Memory B cell (primary cell): ENCODE measurements around the gene SAP30L.
A peak's percentile ranks its signal among the peaks of the same experiment; 100 is the strongest.

ENCODE experiments used
- ATAC-seq: fragments of 150-1000 bp; cut with Tn5 transposase; 2 replicates; pipeline ENCODE4 v1.10.0; 2021; ENCODE audit warnings: low read depth, mild to moderate bottlenecking, moderate library complexity
- DNase-seq, 2 donors: peaks; one replicate each; pipeline ENCODE4 v3.0.0; 2022; ENCODE audit warnings: low spot score in 2 of 2
- H3K27ac Mint-ChIP-seq: one replicate; pipeline ENCODE4 v1.8.0; 2022; ENCODE audit warnings: mild to moderate bottlenecking, moderate library complexity, mixed read lengths
- H3K27me3 Mint-ChIP-seq: one replicate; pipeline ENCODE4 v1.8.0; 2022; ENCODE audit warnings: mixed read lengths
- H3K36me3 Mint-ChIP-seq: one replicate; pipeline ENCODE4 v1.8.0; 2022; ENCODE audit warnings: mild to moderate bottlenecking, mixed read lengths
- H3K4me1 Mint-ChIP-seq: one replicate; pipeline ENCODE4 v1.8.0; 2022; ENCODE audit warnings: mixed read lengths
- H3K4me3 Mint-ChIP-seq: one replicate; pipeline ENCODE4 v1.8.0; 2022; ENCODE audit warnings: mild to moderate bottlenecking, moderate library complexity, mixed read lengths
- H3K9me3 Mint-ChIP-seq: one replicate; pipeline ENCODE4 v1.8.0; 2022; ENCODE audit warnings: mixed read lengths

SAP30L gene

GRCh38 chr5:154445422-154446194 is at the start of gene SAP30L:
Gene SAP30L, plus strand, starts transcription at chr5:154445997. Its CDS starts 608 bp downstream, at chr5:154446605.
- DNase-seq (peak; percentile 97), ATAC-seq (peak; percentile 94)
- Mint-ChIP-seq H3K36me3 (peaks cover 24% of the 10 kb centered on the region), H3K9me3 (no peaks in the 10 kb centered on the region), H3K4me1 (peaks cover 32% of the 10 kb centered on the region), H3K27ac (peak within 1 kb of the TSS; percentile 90), H3K4me3 (peak within 1 kb of the TSS; percentile 99), H3K27me3 (no peaks in the 10 kb centered on the region)

- no peak for ATAC-seq
- peaks cover 26% of the 10 kb centered on the region for H3K36me3 Mint-ChIP-seq
- no peaks in the 10 kb centered on the region for H3K9me3 Mint-ChIP-seq
- no peaks in the 10 kb centered on the region for H3K27me3 Mint-ChIP-seq
- peaks cover 16% of the 10 kb centered on the region for H3K4me1 Mint-ChIP-seq
- peak overlapping the region; percentile 78 for H3K27ac Mint-ChIP-seq
- H3K4me3 Mint-ChIP-seq: peak overlapping the region; percentile 63
- no peak for DNase-seq
These were observed 49.7 kb upstream of the SAP30L start for GRCh38 chr5:154396128-154396527.

GRCh38 chr5:154397652-154398406 is 48.0 kb upstream of the SAP30L start:
- H3K27ac Mint-ChIP-seq: no peak overlapping the region
- no peak overlapping the region for H3K4me3 Mint-ChIP-seq
- ATAC-seq: no peak
- no peaks in the 10 kb centered on the region for H3K9me3 Mint-ChIP-seq
- no peak for DNase-seq
- H3K4me1 Mint-ChIP-seq: peaks cover 19% of the 10 kb centered on the region
- H3K27me3 Mint-ChIP-seq: no peaks in the 10 kb centered on the region
- peaks cover 20% of the 10 kb centered on the region for H3K36me3 Mint-ChIP-seq

- Mint-ChIP-seq H3K4me3 (no peak overlapping the region), H3K36me3 (peaks cover 11% of the 10 kb centered on the region), H3K4me1 (peaks cover 17% of the 10 kb centered on the region), H3K9me3 (no peaks in the 10 kb centered on the region), H3K27ac (no peak overlapping the region), H3K27me3 (no peaks in the 10 kb centered on the region)
- ATAC-seq (no peak), DNase-seq (no peak)
These were observed 45.1 kb upstream of the SAP30L start for GRCh38 chr5:154400678-154401077.

- no peak for ATAC-seq
- Mint-ChIP-seq H3K36me3 (peaks cover 5% of the 10 kb centered on the region), H3K27ac (no peak overlapping the region), H3K27me3 (no peaks in the 10 kb centered on the region), H3K4me3 (no peak overlapping the region), H3K9me3 (no peaks in the 10 kb centered on the region), H3K4me1 (peaks cover 11% of the 10 kb centered on the region)
- no peak for DNase-seq
These were observed 44.4 kb upstream of the SAP30L start for GRCh38 chr5:154401355-154401754.

GRCh38 chr5:154401931-154402330 is 43.9 kb upstream of the SAP30L start:
- no peaks in the 10 kb centered on the region for H3K27me3 Mint-ChIP-seq
- no peak for DNase-seq
- no peak for ATAC-seq
- no peak overlapping the region for H3K4me3 Mint-ChIP-seq
- no peak overlapping the region for H3K27ac Mint-ChIP-seq
- H3K4me1 Mint-ChIP-seq: peaks cover 11% of the 10 kb centered on the region
- H3K36me3 Mint-ChIP-seq: peaks cover 6% of the 10 kb centered on the region
- no peaks in the 10 kb centered on the region for H3K9me3 Mint-ChIP-seq

GRCh38 chr5:154402611-154403010 is 43.2 kb upstream of the SAP30L start:
- Mint-ChIP-seq H3K27me3 (no peaks in the 10 kb centered on the region), H3K36me3 (peaks cover 8% of the 10 kb centered on the region), H3K4me3 (no peak overlapping the region), H3K27ac (no peak overlapping the region), H3K4me1 (peaks cover 11% of the 10 kb centered on the region), H3K9me3 (no peaks in the 10 kb centered on the region)
- no peak for DNase-seq
- no peak for ATAC-seq

- peaks cover 6% of the 10 kb centered on the region for H3K36me3 Mint-ChIP-seq
- ATAC-seq: no peak
- no peak overlapping the region for H3K27ac Mint-ChIP-seq
- no peaks in the 10 kb centered on the region for H3K9me3 Mint-ChIP-seq
- no peak overlapping the region for H3K4me3 Mint-ChIP-seq
- peaks cover 11% of the 10 kb centered on the region for H3K4me1 Mint-ChIP-seq
- no peak for DNase-seq
- H3K27me3 Mint-ChIP-seq: no peaks in the 10 kb centered on the region
These were observed 42.6 kb upstream of the SAP30L start for GRCh38 chr5:154403234-154403633.

GRCh38 chr5:154403776-154404387 is 41.9 kb upstream of the SAP30L start:
- no peaks in the 10 kb centered on the region for H3K9me3 Mint-ChIP-seq
- no peak overlapping the region for H3K4me3 Mint-ChIP-seq
- H3K36me3 Mint-ChIP-seq: peaks cover 6% of the 10 kb centered on the region
- no peaks in the 10 kb centered on the region for H3K27me3 Mint-ChIP-seq
- peak overlapping the region; percentile 69 for H3K27ac Mint-ChIP-seq
- ATAC-seq (no peak), DNase-seq (no peak)
- H3K4me1 Mint-ChIP-seq: peaks cover 11% of the 10 kb centered on the region

GRCh38 chr5:154405078-154405792 is 40.6 kb upstream of the SAP30L start:
- H3K4me1 Mint-ChIP-seq: peaks cover 11% of the 10 kb centered on the region
- no peaks in the 10 kb centered on the region for H3K27me3 Mint-ChIP-seq
- DNase-seq (peak; percentile 70 to 78), ATAC-seq (peak; percentile 97)
- H3K27ac Mint-ChIP-seq: no peak overlapping the region
- peaks cover 8% of the 10 kb centered on the region for H3K36me3 Mint-ChIP-seq
- H3K4me3 Mint-ChIP-seq: peak overlapping the region; percentile 78
- no peaks in the 10 kb centered on the region for H3K9me3 Mint-ChIP-seq

GRCh38 chr5:154406231-154406630 is 39.6 kb upstream of the SAP30L start:
- Mint-ChIP-seq H3K4me1 (peaks cover 11% of the 10 kb centered on the region), H3K4me3 (no peak overlapping the region), H3K27me3 (no peaks in the 10 kb centered on the region), H3K36me3 (peaks cover 10% of the 10 kb centered on the region), H3K9me3 (no peaks in the 10 kb centered on the region), H3K27ac (no peak overlapping the region)
- DNase-seq: no peak
- no peak for ATAC-seq

- H3K27me3 Mint-ChIP-seq: no peaks in the 10 kb centered on the region
- no peak overlapping the region for H3K4me3 Mint-ChIP-seq
- DNase-seq: no peak
- no peak for ATAC-seq
- H3K9me3 Mint-ChIP-seq: no peaks in the 10 kb centered on the region
- H3K36me3 Mint-ChIP-seq: peaks cover 14% of the 10 kb centered on the region
- peaks cover 11% of the 10 kb centered on the region for H3K4me1 Mint-ChIP-seq
- H3K27ac Mint-ChIP-seq: no peak overlapping the region
These were observed 39.0 kb upstream of the SAP30L start for GRCh38 chr5:154406826-154407225.

- ATAC-seq (no peak), DNase-seq (no peak)
- Mint-ChIP-seq H3K4me1 (peaks cover 8% of the 10 kb centered on the region), H3K9me3 (no peaks in the 10 kb centered on the region), H3K27me3 (no peaks in the 10 kb centered on the region), H3K4me3 (no peak overlapping the region), H3K36me3 (peaks cover 13% of the 10 kb centered on the region), H3K27ac (no peak overlapping the region)
These were observed 37.0 kb upstream of the SAP30L start for GRCh38 chr5:154408811-154409210.
